WTC11 (cell line): Measurements from ENCODE around the gene MALL. TPM values are rescaled to one million over a fixed set of nuclear protein-coding genes. Genes with fewer than 3 reads are reported as not detected.
"Not testable (repeated sequence)": the region's sequence is repeated elsewhere in the genome, so short reads cannot be mapped to it uniquely, and the experiment has no call there.

Source experiments
- ATAC-seq: fragments of 200-7000 bp; cut with Tn5 transposase; 2 replicates; pipeline ENCODE4 v1.10.0; 2021; ENCODE audit warnings: mild to moderate bottlenecking, moderate library complexity
- CTCF ChIA-PET: fragments of 300-600 bp; sonication (Branson Sonifier 250); formaldehyde crosslinking; loops from one replicate; lab custom pipeline; 2021; ENCODE audit warnings: antibody characterized with exemption; lab: Charles Lee
- POLR2A ChIA-PET: fragments of 350-600 bp; sonication (Branson Sonifier 250); formaldehyde crosslinking; loops from one replicate; lab custom pipeline; 2021; ENCODE audit warnings: antibody characterized with exemption; lab: Charles Lee
- DNase-seq: peaks from one replicate; pipeline ENCODE4 v3.0.0; 2021; ENCODE audit warnings: low spot score
- H3K27ac Mint-ChIP-seq: 2 replicates; pipeline ENCODE4 v1.8.0; 2021; ENCODE audit warnings: mixed read lengths
- H3K27me3 Mint-ChIP-seq: 2 replicates; pipeline ENCODE4 v1.8.0; 2021; ENCODE audit warnings: low read depth, mild to moderate bottlenecking, moderate library complexity, mixed read lengths
- H3K36me3 Mint-ChIP-seq: 2 replicates; pipeline ENCODE4 v1.8.0; 2021; ENCODE audit warnings: mixed read lengths
- H3K4me1 Mint-ChIP-seq: 2 replicates; pipeline ENCODE4 v1.8.0; 2022; ENCODE audit warnings: mixed read lengths
- H3K4me3 Mint-ChIP-seq: 2 replicates; pipeline ENCODE4 v1.8.0; 2021; ENCODE audit warnings: mild to moderate bottlenecking, moderate library complexity, mixed read lengths
- H3K9me3 Mint-ChIP-seq: 2 replicates; pipeline ENCODE4 v1.8.0; 2021; ENCODE audit warnings: mixed read lengths
- ATF1 ChIP-seq: sonication (generic); formaldehyde crosslinking; IDR thresholded peaks from 2 replicates; pipeline ENCODE4 v1.8.1; 2023; ENCODE audit warnings: mild to moderate bottlenecking, moderate library complexity, missing genetic modification reagents
- E2F5 ChIP-seq: sonication (generic); formaldehyde crosslinking; IDR thresholded peaks from 2 replicates; pipeline ENCODE4 v1.8.1; 2022; ENCODE audit warnings: mild to moderate bottlenecking, moderate library complexity, missing genetic modification reagents
- FOXJ3 ChIP-seq: sonication (generic); formaldehyde crosslinking; IDR thresholded peaks from 2 replicates; pipeline ENCODE4 v1.9.0; 2021; ENCODE audit warnings: missing genetic modification reagents, mild to moderate bottlenecking, borderline replicate concordance
- GABPB1 ChIP-seq: sonication (generic); formaldehyde crosslinking; IDR thresholded peaks from 2 replicates; pipeline ENCODE4 v1.8.1; 2023; ENCODE audit warnings: mild to moderate bottlenecking, missing genetic modification reagents
- GTF2I ChIP-seq: fragments of 250-450 bp; sonication (Bioruptor Pico); conservative IDR thresholded peaks from 2 replicates; pipeline ENCODE4 v1.4.0; 2021; ENCODE audit warnings: mild to moderate bottlenecking
- MAX ChIP-seq: sonication (generic); formaldehyde crosslinking; IDR thresholded peaks from 2 replicates; pipeline ENCODE4 v1.8.0; 2022; ENCODE audit warnings: mild to moderate bottlenecking, missing genetic modification reagents
- NR2C2 ChIP-seq: sonication (generic); formaldehyde crosslinking; IDR thresholded peaks from 2 replicates; pipeline ENCODE4 v1.8.0; 2022; ENCODE audit warnings: mild to moderate bottlenecking, missing genetic modification reagents
- OVOL2 ChIP-seq: fragments of 250-450 bp; sonication (Bioruptor Pico); IDR thresholded peaks from 2 replicates; pipeline ENCODE4 v1.9.0; 2021; ENCODE audit warnings: mild to moderate bottlenecking, borderline replicate concordance
- SP1 ChIP-seq: sonication (generic); formaldehyde crosslinking; conservative IDR thresholded peaks from 2 replicates; pipeline ENCODE4 v1.8.1; 2022; ENCODE audit warnings: missing genetic modification reagents
- STAT6 ChIP-seq: sonication (generic); formaldehyde crosslinking; conservative IDR thresholded peaks from 2 replicates; pipeline ENCODE4 v1.8.1; 2023; ENCODE audit warnings: mild to moderate bottlenecking, low read depth, missing genetic modification reagents, moderate library complexity
- ZNF138 ChIP-seq: sonication (generic); formaldehyde crosslinking; conservative IDR thresholded peaks from 2 replicates; pipeline ENCODE4 v1.8.1; 2022; ENCODE audit warnings: mild to moderate bottlenecking, moderate library complexity, missing genetic modification reagents
- ZNF396 ChIP-seq: fragments of 250-450 bp; sonication (Bioruptor Pico); IDR thresholded peaks from 2 replicates; pipeline ENCODE4 v1.8.0; 2021; ENCODE audit warnings: mild to moderate bottlenecking, moderate library complexity, borderline replicate concordance
- ZNF512 ChIP-seq: sonication (generic); formaldehyde crosslinking; IDR thresholded peaks from 2 replicates; pipeline ENCODE4 v1.8.1; 2022; ENCODE audit warnings: missing genetic modification reagents, borderline replicate concordance
- total RNA-seq: library from RNA; stranded (reverse); gene quantifications from 3 replicates; pipeline ENCODE4 v1.2.3, GENCODE V29; 2021

Gene MALL
- total RNA-seq, 1 experiment from 2014 or later: 3.8 TPM

- Mint-ChIP-seq H3K27ac (no peak overlapping the region), H3K4me1 (peaks cover 3% of the 10 kb centered on the region), H3K4me3 (no peak overlapping the region), H3K9me3 (peaks cover 6% of the 10 kb centered on the region), H3K27me3 (no peaks in the 10 kb centered on the region), H3K36me3 (no peaks in the 10 kb centered on the region)
- no peak for TF ChIP-seq MAX (CRISPR knock-in tag)
- TF ChIP-seq ZNF138 (CRISPR knock-in tag): no peak
- POLR2A ChIA-PET: no interaction called here
- CTCF ChIA-PET: interaction anchor here (1.6 kb wide), 1 partner anchor 17 kb away, joined by 8 read pairs; the partner anchor contains the start of gene MALL
- ATAC-seq: no peak
- DNase-seq: no peak
Observed at GRCh38 chr2:110099038-110099425, 16.6 kb downstream of the MALL start.

GRCh38 chr2:110097506-110098220 lies 18.0 kb downstream of the MALL start:
- Mint-ChIP-seq H3K36me3 (no peaks in the 10 kb centered on the region), H3K4me3 (no peak overlapping the region), H3K27me3 (no peaks in the 10 kb centered on the region), H3K27ac (no peak overlapping the region), H3K4me1 (peaks cover 3% of the 10 kb centered on the region), H3K9me3 (peaks cover 6% of the 10 kb centered on the region)
- ChIA-PET CTCF (no interaction called here), POLR2A (no interaction called here)
- no peak for DNase-seq
- TF ChIP-seq SP1 (CRISPR knock-in tag) (no peak), E2F5 (CRISPR knock-in tag) (no peak), GTF2I (no peak), GABPB1 (CRISPR knock-in tag) (no peak), ATF1 (CRISPR knock-in tag) (no peak), STAT6 (CRISPR knock-in tag) (no peak)
- ATAC-seq: no peak

- no peak for DNase-seq
- H3K4me1 Mint-ChIP-seq: no peaks in the 10 kb centered on the region; the same call in 1 of the 2 replicates
- TF ChIP-seq ZNF396 (no peak), OVOL2 (CRISPR knock-in tag) (no peak), FOXJ3 (CRISPR knock-in tag) (no peak), ZNF512 (CRISPR knock-in tag) (no peak), NR2C2 (CRISPR knock-in tag) (no peak)
- no peak for ATAC-seq
- ChIA-PET POLR2A (no interaction called here), CTCF (interaction anchor here (1.5 kb wide), 1 partner anchor 20 kb away, joined by 10 read pairs; the partner anchor contains the start of gene MALL)
- H3K36me3 Mint-ChIP-seq: no peaks in the 10 kb centered on the region
- peaks cover 6% of the 10 kb centered on the region for H3K9me3 Mint-ChIP-seq
- no peak overlapping the region for H3K27ac Mint-ChIP-seq
- no peaks in the 10 kb centered on the region for H3K27me3 Mint-ChIP-seq
- H3K4me3 Mint-ChIP-seq: no peak overlapping the region
Observed at GRCh38 chr2:110095994-110096633, 19.5 kb downstream of the MALL start.

GRCh38 chr2:110094884-110095534 lies 20.6 kb downstream of the MALL start:
- CTCF ChIA-PET: interaction anchor here (1.5 kb wide), 1 partner anchor 21 kb away, joined by 10 read pairs; the partner anchor contains the start of gene MALL
- H3K27ac Mint-ChIP-seq, H3K27me3 Mint-ChIP-seq, H3K36me3 Mint-ChIP-seq, H3K9me3 Mint-ChIP-seq, DNase-seq, ATAC-seq, H3K4me3 Mint-ChIP-seq, POLR2A ChIA-PET, H3K4me1 Mint-ChIP-seq: not testable (repeated sequence)

- ATAC-seq, H3K4me1 Mint-ChIP-seq, H3K36me3 Mint-ChIP-seq, DNase-seq, H3K9me3 Mint-ChIP-seq, CTCF ChIA-PET, POLR2A ChIA-PET, H3K4me3 Mint-ChIP-seq, H3K27ac Mint-ChIP-seq, H3K27me3 Mint-ChIP-seq: not testable (repeated sequence)
Observed at GRCh38 chr2:110093924-110094323, 21.7 kb downstream of the MALL start.

- H3K27ac Mint-ChIP-seq, POLR2A ChIA-PET, ATAC-seq, DNase-seq, H3K4me1 Mint-ChIP-seq, H3K4me3 Mint-ChIP-seq, CTCF ChIA-PET, H3K27me3 Mint-ChIP-seq, H3K36me3 Mint-ChIP-seq, H3K9me3 Mint-ChIP-seq: not testable (repeated sequence)
Observed at GRCh38 chr2:110090164-110090563, 25.5 kb downstream of the MALL start.

- H3K36me3 Mint-ChIP-seq, ATAC-seq, POLR2A ChIA-PET, H3K27ac Mint-ChIP-seq, H3K9me3 Mint-ChIP-seq, H3K4me3 Mint-ChIP-seq, DNase-seq, H3K27me3 Mint-ChIP-seq, H3K4me1 Mint-ChIP-seq, CTCF ChIA-PET: not testable (repeated sequence)
Observed at GRCh38 chr2:110083757-110084156, 31.9 kb downstream of the MALL start.
